ENCODE data around the gene LRRK2.

GRCh38 chr12:40225337-40225983, 663 bp downstream of the LRRK2 start:
- TF ChIP-seq POLR2A (IDR thresholded peaks at IDR 0.05) (no peak), CTCF (IDR thresholded peaks at IDR 0.05) (no peak), POLR2AphosphoS5 (IDR thresholded peaks at IDR 0.05) (no peak)

Data from stomach (tissue), 4 donors.